Measurements from ENCODE around the gene FOXO1. TPM values are rescaled to one million over a fixed set of nuclear protein-coding genes. Genes with fewer than 3 reads are reported as not detected.
"Not testable (repeated sequence)": the region's sequence is repeated elsewhere in the genome, so short reads cannot be mapped to it uniquely, and the experiment has no call there.

Gene FOXO1
- total RNA-seq = 17.0 and 17.7 TPM in 2 replicates

- H3K4me3 ChIP-seq (ENCODE audit: low read depth, low read length) = peak within 1 kb of the TSS; percentile 95
- DNase-seq (ENCODE audit: low read depth) = no peak
- no peak for TF ChIP-seq CTCF (IDR thresholded peaks at IDR 0.05; ENCODE audit: insufficient read depth, low read length, poor library complexity, severe bottlenecking)
- no peaks in the 10 kb centered on the region for H3K36me3 ChIP-seq (ENCODE audit: control insufficient read depth, insufficient read depth, low read length)
- no peaks in the 10 kb centered on the region for H3K27me3 ChIP-seq (ENCODE audit: control insufficient read depth, insufficient read depth, low read length)
These were observed at the start of gene FOXO1 for GRCh38 chr13:40666045-40666932. FOXO1 (minus strand) TSS chr13:40666641; CDS start chr13:40666212, 429 bp downstream.

- H3K27me3 ChIP-seq (ENCODE audit: control insufficient read depth, insufficient read depth, low read length); H3K36me3 ChIP-seq (ENCODE audit: control insufficient read depth, insufficient read depth, low read length); H3K4me3 ChIP-seq (ENCODE audit: low read depth, low read length); DNase-seq (ENCODE audit: low read depth): not testable (repeated sequence)
These were observed 48.0 kb upstream of the FOXO1 start for GRCh38 chr13:40714433-40714832.

GRCh38 chr13:40706439-40706838 lies 40.0 kb upstream of the FOXO1 start:
- no peak for DNase-seq (ENCODE audit: low read depth)
- no peaks in the 10 kb centered on the region for H3K27me3 ChIP-seq (ENCODE audit: control insufficient read depth, insufficient read depth, low read length)
- H3K4me3 ChIP-seq (ENCODE audit: low read depth, low read length) = no peak overlapping the region
- TF ChIP-seq CTCF (IDR thresholded peaks at IDR 0.05; ENCODE audit: insufficient read depth, low read length, poor library complexity, severe bottlenecking) = no peak
- no peaks in the 10 kb centered on the region for H3K36me3 ChIP-seq (ENCODE audit: control insufficient read depth, insufficient read depth, low read length)

DNA sequence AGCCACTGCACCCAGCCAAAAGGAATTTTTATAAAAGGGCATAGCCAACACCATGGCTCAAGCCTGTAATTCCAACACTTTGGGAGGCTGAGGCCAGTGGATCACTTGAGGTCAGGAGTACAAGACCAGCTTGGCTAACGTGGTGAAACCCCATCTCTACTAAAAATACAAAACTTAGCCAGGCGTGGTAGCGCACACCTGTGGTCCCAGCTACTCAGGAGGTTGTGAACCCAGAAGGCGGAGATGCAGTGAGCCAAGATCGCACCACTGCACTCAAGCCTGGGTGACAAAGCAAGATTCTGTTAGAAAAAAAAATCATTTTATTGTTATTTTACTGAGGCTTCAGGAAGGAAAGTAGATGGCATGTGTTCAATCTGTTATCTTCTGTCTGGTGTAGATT lies 31.3 kb upstream of the FOXO1 start:
- Histone ChIP-seq H3K4me3 (ENCODE audit: low read depth, low read length) (no peak overlapping the region), H3K36me3 (ENCODE audit: control insufficient read depth, insufficient read depth, low read length) (no peaks in the 10 kb centered on the region), H3K27me3 (ENCODE audit: control insufficient read depth, insufficient read depth, low read length) (no peaks in the 10 kb centered on the region)
- no peak for DNase-seq (ENCODE audit: low read depth)
- TF ChIP-seq CTCF (IDR thresholded peaks at IDR 0.05; ENCODE audit: insufficient read depth, low read length, poor library complexity, severe bottlenecking) = no peak

DNA sequence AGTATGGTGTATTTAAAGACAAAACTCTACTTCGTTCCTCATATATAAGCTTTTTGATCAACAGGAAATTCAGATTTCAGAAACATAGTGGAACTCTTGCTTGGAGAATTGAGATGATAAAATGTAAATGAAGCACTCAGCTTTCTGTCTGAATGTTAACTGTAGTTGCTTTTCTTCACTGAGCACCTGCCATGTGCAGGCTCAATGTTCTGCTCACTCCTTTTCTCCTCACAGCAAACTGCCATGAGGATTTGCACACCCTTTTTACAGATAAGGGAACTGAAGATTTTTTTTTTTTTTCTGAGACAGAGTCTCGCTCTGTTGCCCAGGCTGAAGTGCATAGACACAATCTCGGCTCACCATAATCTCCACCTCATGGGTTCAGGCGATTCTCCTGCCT lies 28.0 kb upstream of the FOXO1 start:
- no peak overlapping the region for H3K4me3 ChIP-seq (ENCODE audit: low read depth, low read length)
- TF ChIP-seq CTCF (IDR thresholded peaks at IDR 0.05; ENCODE audit: insufficient read depth, low read length, poor library complexity, severe bottlenecking) = no peak
- no peak for DNase-seq (ENCODE audit: low read depth)
- H3K36me3 ChIP-seq (ENCODE audit: control insufficient read depth, insufficient read depth, low read length) = no peaks in the 10 kb centered on the region
- H3K27me3 ChIP-seq (ENCODE audit: control insufficient read depth, insufficient read depth, low read length) = no peaks in the 10 kb centered on the region

GRCh38 chr13:40692946-40693345 lies 26.5 kb upstream of the FOXO1 start:
- TF ChIP-seq CTCF (IDR thresholded peaks at IDR 0.05; ENCODE audit: insufficient read depth, low read length, poor library complexity, severe bottlenecking) = no peak
- Histone ChIP-seq H3K4me3 (ENCODE audit: low read depth, low read length) (no peak overlapping the region), H3K36me3 (ENCODE audit: control insufficient read depth, insufficient read depth, low read length) (no peaks in the 10 kb centered on the region), H3K27me3 (ENCODE audit: control insufficient read depth, insufficient read depth, low read length) (no peaks in the 10 kb centered on the region)
- DNase-seq (ENCODE audit: low read depth) = no peak

Measured in kidney epithelial cell (primary cell).